Keratinocyte (primary cell): ENCODE data around the gene CEACAM19. TPM values are rescaled to one million over a fixed set of nuclear protein-coding genes. Genes with fewer than 3 reads are reported as not detected.

Experiments used
- DNase-seq: peaks from one replicate; pipeline ENCODE4 v3.0.0-alpha.2; 2011; ENCODE audit warnings: low read depth, missing footprints, low spot score
- FAIRE-seq: peaks from 2 replicates; lab custom pipeline; 2011; peaks lifted over from hg19 to GRCh38; lab: Jason Lieb, UNC
- H2AFZ ChIP-seq: 2 replicates; pipeline ENCODE4 v1.6.0; 2012; ENCODE audit warnings: low read length, control low read depth, inconsistent platforms; ENCODE audit not compliant: control insufficient read depth
- H3K27ac ChIP-seq: 2 replicates; pipeline ENCODE4 v1.5.1; 2011; ENCODE audit warnings: low read length; ENCODE audit not compliant: control insufficient read depth, insufficient read depth
- H3K27me3 ChIP-seq: 3 replicates; pipeline ENCODE4 v1.6.0; 2011; ENCODE audit warnings: low read length; ENCODE audit not compliant: control insufficient read depth, insufficient read depth; ENCODE audit errors: extremely low read depth
- H3K36me3 ChIP-seq, 2 experiments: 2 replicates in 1 of 2; 3 replicates in 1 of 2; pipeline ENCODE4 v1.5.1; 2011; ENCODE audit warnings: low read length in 2 of 2, mild to moderate bottlenecking in 1 of 2; ENCODE audit not compliant: control insufficient read depth in 2 of 2, insufficient read depth in 2 of 2; ENCODE audit errors: extremely low read depth in 1 of 2
- H3K4me1 ChIP-seq: 3 replicates; pipeline ENCODE4 v1.5.1; 2011; ENCODE audit warnings: low read length; ENCODE audit not compliant: control insufficient read depth, insufficient read depth; ENCODE audit errors: extremely low read depth
- H3K4me2 ChIP-seq: 3 replicates; pipeline ENCODE4 v1.6.0; 2011; ENCODE audit warnings: low read depth, low read length; ENCODE audit not compliant: control insufficient read depth, insufficient read depth; ENCODE audit errors: extremely low read depth
- H3K4me3 ChIP-seq, 3 experiments: fragments of 200-600 bp in 1 of 3; sonication (generic) in 1 of 3; 2 replicates in 2 of 3; 3 replicates in 1 of 3; pipeline ENCODE4 v1.5.1; 2011 to 2016; ENCODE audit warnings: low read length in 3 of 3, mild to moderate bottlenecking in 3 of 3, control low read depth in 2 of 3, inconsistent platforms in 1 of 3, low read depth in 1 of 3, mixed read lengths in 1 of 3, mixed run types in 1 of 3, moderate library complexity in 1 of 3; ENCODE audit not compliant: control insufficient read depth in 2 of 3, insufficient read depth in 2 of 3; ENCODE audit errors: extremely low read depth in 1 of 3
- H3K79me2 ChIP-seq: 2 replicates; pipeline ENCODE4 v1.6.0; 2012; ENCODE audit warnings: low read length; ENCODE audit not compliant: control insufficient read depth, insufficient read depth
- H3K9ac ChIP-seq: 3 replicates; pipeline ENCODE4 v1.6.0; 2011; ENCODE audit warnings: low read length; ENCODE audit not compliant: control insufficient read depth, insufficient read depth; ENCODE audit errors: extremely low read depth
- H3K9me1 ChIP-seq: 3 replicates; pipeline ENCODE4 v1.6.0; 2011; ENCODE audit warnings: low read length; ENCODE audit not compliant: control insufficient read depth, insufficient read depth; ENCODE audit errors: extremely low read depth
- H3K9me3 ChIP-seq: 2 replicates; pipeline ENCODE4 v1.5.1; 2012; ENCODE audit warnings: low read depth, low read length; ENCODE audit not compliant: control insufficient read depth
- H4K20me1 ChIP-seq: 3 replicates; pipeline ENCODE4 v1.6.0; 2011; ENCODE audit warnings: low read length; ENCODE audit not compliant: control insufficient read depth, insufficient read depth; ENCODE audit errors: extremely low read depth
- EZH2 ChIP-seq: IDR thresholded peaks from one replicate; pipeline ENCODE4 v1.6.1; 2012; ENCODE audit warnings: inconsistent platforms, mild to moderate bottlenecking, low read length, moderate library complexity
- dilution Hi-C: fragments of 300-500 bp; cut with MboI; formaldehyde crosslinking; loops from one replicate; pipeline ENCODE4 v1.7.0; 2020; ENCODE audit warnings: low sequenced_read_pairs; ENCODE audit not compliant: extremely low pct_ligation_motif_present
- polyA plus RNA-seq, 5 experiments: library from polyadenylated mRNA; depleted of rRNA in 3 of 5; stranded (reverse) in 3 of 5; stranded (forward) in 1 of 5; unstranded in 1 of 5; fragments of >200 nt; gene quantifications; 1 replicate in 1 of 5; 2 replicates in 3 of 5; 3 replicates in 1 of 5; pipeline versions ENCODE4 v1.2.1 to v1.2.3, GENCODE V29; 2011 to 2012; ENCODE audit warnings: missing spikeins in 2 of 5, low read depth in 1 of 5, low replicate concordance in 1 of 5
- TF ChIP-seq, protein P1 (sequence below), 3 experiments: IDR thresholded peaks in 1 of 3; conservative IDR thresholded peaks in 1 of 3; optimal IDR thresholded peaks in 1 of 3; 2 replicates in 2 of 3; 3 replicates in 1 of 3; pipeline versions ENCODE3 to v1.5.1; 2011; ENCODE audit warnings: low read length in 3 of 3, mild to moderate bottlenecking in 3 of 3, moderate library complexity in 2 of 3, control low read depth in 1 of 3, inconsistent platforms in 1 of 3; ENCODE audit not compliant: insufficient read depth in 2 of 3; ENCODE audit errors: extremely low read depth in 1 of 3

Gene CEACAM19
- polyA plus RNA-seq, 1 donor (not counting 4 experiments of a cell fraction or from before 2014, with no cell fraction given) = 3.7 TPM

DNA sequence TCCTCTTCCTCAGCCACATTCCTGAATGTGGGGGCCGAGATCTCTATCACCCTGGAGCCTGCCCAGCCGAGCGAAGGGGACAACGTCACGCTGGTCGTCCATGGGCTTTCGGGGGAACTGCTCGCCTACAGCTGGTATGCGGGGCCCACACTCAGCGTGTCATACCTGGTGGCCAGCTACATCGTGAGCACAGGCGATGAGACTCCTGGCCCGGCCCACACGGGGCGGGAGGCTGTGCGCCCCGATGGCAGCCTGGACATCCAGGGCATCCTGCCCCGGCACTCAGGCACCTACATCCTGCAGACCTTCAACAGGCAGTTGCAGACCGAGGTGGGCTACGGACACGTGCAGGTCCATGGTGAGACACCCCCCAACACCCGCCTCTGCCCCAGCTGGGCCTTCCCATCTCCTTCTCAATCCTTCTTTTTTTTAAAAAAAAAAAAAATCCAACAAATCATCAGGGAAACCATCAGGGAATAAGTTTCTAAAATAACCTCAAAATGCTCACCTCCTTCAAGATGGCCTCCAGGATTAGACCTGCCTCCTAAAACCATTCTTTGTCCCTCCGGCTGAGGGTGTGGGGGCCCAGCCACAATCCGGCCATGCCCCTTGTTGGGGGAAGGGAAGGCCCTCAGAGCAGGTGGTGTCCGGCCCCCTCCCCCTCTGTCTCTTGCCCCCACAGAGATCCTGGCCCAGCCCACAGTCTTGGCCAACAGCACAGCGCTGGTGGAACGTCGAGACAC lies 32.2 kb downstream of the CEACAM19 start:
- TF ChIP-seq, protein P1, sequence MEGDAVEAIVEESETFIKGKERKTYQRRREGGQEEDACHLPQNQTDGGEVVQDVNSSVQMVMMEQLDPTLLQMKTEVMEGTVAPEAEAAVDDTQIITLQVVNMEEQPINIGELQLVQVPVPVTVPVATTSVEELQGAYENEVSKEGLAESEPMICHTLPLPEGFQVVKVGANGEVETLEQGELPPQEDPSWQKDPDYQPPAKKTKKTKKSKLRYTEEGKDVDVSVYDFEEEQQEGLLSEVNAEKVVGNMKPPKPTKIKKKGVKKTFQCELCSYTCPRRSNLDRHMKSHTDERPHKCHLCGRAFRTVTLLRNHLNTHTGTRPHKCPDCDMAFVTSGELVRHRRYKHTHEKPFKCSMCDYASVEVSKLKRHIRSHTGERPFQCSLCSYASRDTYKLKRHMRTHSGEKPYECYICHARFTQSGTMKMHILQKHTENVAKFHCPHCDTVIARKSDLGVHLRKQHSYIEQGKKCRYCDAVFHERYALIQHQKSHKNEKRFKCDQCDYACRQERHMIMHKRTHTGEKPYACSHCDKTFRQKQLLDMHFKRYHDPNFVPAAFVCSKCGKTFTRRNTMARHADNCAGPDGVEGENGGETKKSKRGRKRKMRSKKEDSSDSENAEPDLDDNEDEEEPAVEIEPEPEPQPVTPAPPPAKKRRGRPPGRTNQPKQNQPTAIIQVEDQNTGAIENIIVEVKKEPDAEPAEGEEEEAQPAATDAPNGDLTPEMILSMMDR (optimal IDR thresholded peaks at IDR 0.05 in 1 of 3, IDR thresholded peaks at IDR 0.05 in 1 of 3, conservative IDR thresholded peaks at IDR 0.05 in 1 of 3; ENCODE audit: extremely low read depth in 1 of 3, insufficient read depth in 2 of 3, low read length in 3 of 3) = no peak
- TF ChIP-seq EZH2 = no peak

GRCh38 chr19:44704982-44705381 lies 33.7 kb downstream of the CEACAM19 start:
- FAIRE-seq = no peak
- no peaks in the 10 kb centered on the region for H3K79me2 ChIP-seq
- no peaks in the 10 kb centered on the region for H4K20me1 ChIP-seq
- H3K9ac ChIP-seq = no peak overlapping the region
- no peak overlapping the region for H3K27ac ChIP-seq
- H3K4me2 ChIP-seq = no peak overlapping the region
- no peak overlapping the region for H3K4me3 ChIP-seq
- H3K9me3 ChIP-seq = no peaks in the 10 kb centered on the region
- H2AFZ ChIP-seq = no peak overlapping the region
- no peak for DNase-seq
- H3K9me1 ChIP-seq = no peaks in the 10 kb centered on the region
- peaks cover 3% of the 10 kb centered on the region for H3K27me3 ChIP-seq
- no peaks in the 10 kb centered on the region for H3K4me1 ChIP-seq
- dilution Hi-C loops = no loop called here
- H3K36me3 ChIP-seq = no peaks in the 10 kb centered on the region
- no peak for TF ChIP-seq EZH2
- TF ChIP-seq, protein P1 (optimal IDR thresholded peaks at IDR 0.05 in 1 of 3, IDR thresholded peaks at IDR 0.05 in 1 of 3, conservative IDR thresholded peaks at IDR 0.05 in 1 of 3; ENCODE audit: extremely low read depth in 1 of 3, insufficient read depth in 2 of 3, low read length in 3 of 3) = no peak

More for the DNA sequence above, 32.2 kb downstream of the CEACAM19 start:
- Histone ChIP-seq H3K4me2 (no peak overlapping the region), H3K4me3 (no peak overlapping the region), H3K4me1 (no peaks in the 10 kb centered on the region), H3K27me3 (peaks cover 3% of the 10 kb centered on the region), H3K36me3 (no peaks in the 10 kb centered on the region), H3K9ac (no peak overlapping the region), H3K27ac (no peak overlapping the region), H3K9me3 (no peaks in the 10 kb centered on the region), H4K20me1 (no peaks in the 10 kb centered on the region), H3K79me2 (no peaks in the 10 kb centered on the region), H3K9me1 (no peaks in the 10 kb centered on the region), H2AFZ (no peak overlapping the region)
- dilution Hi-C loops = no loop called here
- DNase-seq (no peak), FAIRE-seq (no peak)
